HG03280 (cell line): ENCODE results near the gene GRK5.

Experiments
- ATAC-seq: cut with Tn5 transposase; IDR thresholded peaks from one replicate; pipeline ENCODE4 v1.9.1; 2021; ENCODE audit warnings: mild to moderate bottlenecking, moderate library complexity; ENCODE audit not compliant: unreplicated experiment

The GRK5 gene

GRCh38 chr10:119197921-119198320 lies 9.4 kb upstream of the GRK5 start:
- ATAC-seq, result no peak

- ATAC-seq, result no peak
Observed at GRCh38 chr10:119198438-119198837, 8.9 kb upstream of the GRK5 start.

GRCh38 chr10:119199231-119199992 lies 8.0 kb upstream of the GRK5 start:
- no peak for ATAC-seq

- ATAC-seq, result no peak
Observed at GRCh38 chr10:119201233-119201632, 6.1 kb upstream of the GRK5 start.

GRCh38 chr10:119203006-119203405 lies 4.4 kb upstream of the GRK5 start:
- ATAC-seq, result no peak

GRCh38 chr10:119205894-119206602 lies 1.3 kb upstream of the GRK5 start:
- peak; percentile 18 for ATAC-seq

GRCh38 chr10:119206603-119207365 lies 587 bp upstream of the GRK5 start:
- peak; percentile 55 for ATAC-seq

GRCh38 chr10:119207713-119208552 lies 562 bp downstream of the GRK5 start:
- peak; percentile 11 for ATAC-seq

- ATAC-seq, result no peak
Observed at GRCh38 chr10:119208553-119208940, 1.2 kb downstream of the GRK5 start.

- no peak for ATAC-seq
Observed at GRCh38 chr10:119209035-119209735, 1.8 kb downstream of the GRK5 start.

GRCh38 chr10:119209736-119210355 lies 2.5 kb downstream of the GRK5 start:
- ATAC-seq, result no peak

- ATAC-seq, result no peak
Observed at GRCh38 chr10:119210633-119211032, 3.3 kb downstream of the GRK5 start.

- no peak for ATAC-seq
Observed at GRCh38 chr10:119211176-119211575, 3.8 kb downstream of the GRK5 start.

GRCh38 chr10:119211625-119212441 lies 4.5 kb downstream of the GRK5 start:
- no peak for ATAC-seq

GRCh38 chr10:119215371-119215770 lies 8.0 kb downstream of the GRK5 start:
- ATAC-seq, result no peak

GRCh38 chr10:119216127-119216526 lies 8.8 kb downstream of the GRK5 start:
- ATAC-seq, result no peak

GRCh38 chr10:119217401-119217800 lies 10.0 kb downstream of the GRK5 start:
- no peak for ATAC-seq

GRCh38 chr10:119217991-119218490 lies 10.7 kb downstream of the GRK5 start:
- ATAC-seq, result no peak

GRCh38 chr10:119219871-119220270 lies 12.5 kb downstream of the GRK5 start:
- no peak for ATAC-seq
